Stomach smooth muscle (tissue), 2 donors: Measurements from ENCODE around the gene EXD2.

Source experiments
- H3K27ac ChIP-seq: one replicate; pipeline ENCODE4 v1.7.0; 2013; ENCODE audit warnings: mild to moderate bottlenecking, low read length, inconsistent platforms
- H3K27me3 ChIP-seq, 2 donors: one replicate each; pipeline ENCODE4 v1.7.0; 2013; ENCODE audit warnings: low read length in 2 of 2; ENCODE audit not compliant: insufficient read depth in 2 of 2, control insufficient read depth in 1 of 2
- H3K36me3 ChIP-seq, 2 donors: one replicate each; pipeline ENCODE4 v1.7.0; 2013; ENCODE audit warnings: low read length in 2 of 2; ENCODE audit not compliant: control insufficient read depth in 2 of 2, insufficient read depth in 2 of 2
- H3K4me1 ChIP-seq: one replicate; pipeline ENCODE4 v1.7.0; 2013; ENCODE audit warnings: low read length; ENCODE audit not compliant: control insufficient read depth, insufficient read depth
- H3K4me3 ChIP-seq, 2 donors: one replicate each; pipeline ENCODE4 v1.7.0; 2013; ENCODE audit warnings: low read length in 2 of 2
- H3K9ac ChIP-seq, 2 donors: one replicate each; pipeline ENCODE4 v1.7.0; 2013; ENCODE audit warnings: low read length in 2 of 2, mild to moderate bottlenecking in 1 of 2
- H3K9me3 ChIP-seq, 2 donors: one replicate each; pipeline ENCODE4 v1.7.0; 2013; ENCODE audit warnings: low read length in 2 of 2; ENCODE audit not compliant: control insufficient read depth in 2 of 2
- donor health status: healthy.
- donor health status: Pancreatic carcinoma.

The EXD2 gene

DNA sequence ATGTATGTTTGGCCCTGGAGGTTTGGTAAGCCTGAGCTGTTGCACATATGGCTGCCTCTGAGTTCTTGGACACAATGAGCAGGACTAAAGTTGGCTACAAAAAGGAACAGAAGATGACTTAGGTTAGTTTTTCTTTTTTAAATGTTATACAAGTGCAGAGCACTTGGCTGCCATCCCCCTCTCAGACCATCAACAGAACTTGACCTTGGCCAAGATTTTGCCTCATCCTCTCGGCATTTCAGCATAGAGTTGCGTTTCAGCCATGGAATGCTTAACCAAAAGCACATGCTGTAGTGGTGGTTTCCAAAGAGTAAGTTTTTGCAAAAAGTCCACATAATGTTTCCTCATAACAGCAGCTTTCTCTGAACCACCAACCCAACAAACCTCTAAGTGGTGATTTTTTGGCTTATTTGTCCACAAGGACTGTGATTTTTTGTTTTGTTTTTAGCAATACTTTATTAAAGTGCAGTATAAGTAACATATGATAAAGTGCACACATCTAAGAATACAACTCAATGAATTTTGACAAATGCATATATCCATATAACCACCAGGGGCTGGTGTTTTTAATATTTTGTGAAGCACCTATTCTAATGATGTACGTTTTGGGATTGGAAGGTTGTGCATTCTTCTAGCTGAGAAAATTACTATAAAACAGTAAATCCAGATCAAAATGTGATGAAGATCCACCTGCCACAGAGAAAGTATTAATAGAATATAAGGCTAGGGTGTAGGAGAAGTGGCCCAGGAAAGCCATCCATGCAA is 56.6 kb downstream of the EXD2 start:
- no peaks in the 10 kb centered on the region for H3K27me3 ChIP-seq
- no peak overlapping the region for H3K4me3 ChIP-seq
- H3K9me3 ChIP-seq: no peaks in the 10 kb centered on the region
- H3K27ac ChIP-seq: peak overlapping the region; percentile 25
- peaks cover 4% of the 10 kb centered on the region for H3K4me1 ChIP-seq
- H3K9ac ChIP-seq: no peak overlapping the region
- peaks cover 0 to 2% of the 10 kb centered on the region in 2 donors for H3K36me3 ChIP-seq

DNA sequence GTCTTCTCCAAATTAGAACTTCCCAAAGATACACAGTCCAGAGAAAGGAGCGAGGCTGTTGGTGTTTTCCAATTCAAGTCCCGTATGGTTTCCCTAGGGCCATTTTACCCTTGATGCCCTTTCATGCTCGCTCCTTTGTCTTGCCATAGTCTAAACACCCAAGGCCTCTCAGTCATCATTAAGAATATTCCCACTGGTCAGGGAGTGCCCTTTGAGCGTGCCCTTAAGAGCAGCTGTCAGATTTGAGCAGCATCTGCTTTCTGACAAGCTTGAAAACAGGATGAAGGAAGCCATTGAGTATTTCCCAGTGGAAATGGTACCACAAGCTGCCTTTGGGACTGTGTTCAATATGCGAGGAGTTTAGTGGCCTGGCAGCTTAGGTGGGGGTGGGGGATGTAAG is 58.3 kb downstream of the EXD2 start:
- peaks cover 0 to 2% of the 10 kb centered on the region in 2 donors for H3K36me3 ChIP-seq
- no peak overlapping the region for H3K9ac ChIP-seq
- peaks cover 4% of the 10 kb centered on the region for H3K4me1 ChIP-seq
- H3K4me3 ChIP-seq: no peak overlapping the region
- H3K27ac ChIP-seq: no peak overlapping the region
- no peaks in the 10 kb centered on the region for H3K27me3 ChIP-seq
- H3K9me3 ChIP-seq: no peaks in the 10 kb centered on the region

DNA sequence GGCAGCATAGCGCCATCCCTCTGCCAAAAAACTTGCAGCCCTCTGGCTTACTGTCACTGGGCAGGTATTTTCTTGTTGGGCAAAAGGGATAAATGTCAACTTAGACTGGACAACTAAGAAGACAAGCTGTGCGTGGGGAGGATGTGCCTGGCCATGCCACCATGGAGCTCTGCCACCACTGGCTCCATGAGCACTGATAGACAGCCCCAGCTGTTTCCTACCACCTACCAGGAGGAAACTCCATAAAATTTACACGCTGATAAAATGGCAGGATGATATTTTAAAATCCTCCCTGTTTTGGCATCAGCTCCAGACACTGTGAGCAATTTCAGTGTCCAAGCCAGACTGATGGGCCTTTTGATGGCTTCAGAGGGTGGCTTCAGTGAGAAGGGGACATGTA is 61.6 kb downstream of the EXD2 start:
- H3K27me3 ChIP-seq: peaks cover 2 to 3% of the 10 kb centered on the region in 2 donors
- H3K9ac ChIP-seq: no peak overlapping the region
- H3K27ac ChIP-seq: no peak overlapping the region
- no peak overlapping the region for H3K4me3 ChIP-seq
- no peaks in the 10 kb centered on the region for H3K9me3 ChIP-seq
- no peaks in the 10 kb centered on the region for H3K36me3 ChIP-seq
- H3K4me1 ChIP-seq: no peaks in the 10 kb centered on the region

- H3K9me3 ChIP-seq: no peaks in the 10 kb centered on the region
- peak overlapping the region; percentile 57 to 79 for H3K4me3 ChIP-seq
- H3K9ac ChIP-seq: no peak overlapping the region
- H3K27ac ChIP-seq: no peak overlapping the region
- H3K36me3 ChIP-seq: no peaks in the 10 kb centered on the region
- peaks cover 20 to 43% of the 10 kb centered on the region in 2 donors for H3K27me3 ChIP-seq
- peaks cover 21% of the 10 kb centered on the region for H3K4me1 ChIP-seq
These were observed 67.8 kb downstream of the EXD2 start for GRCh38 chr14:69259168-69259526.

- no peaks in the 10 kb centered on the region for H3K9me3 ChIP-seq
- no peak within 1 kb of the TSS for H3K27ac ChIP-seq
- peaks cover 20 to 43% of the 10 kb centered on the region in 2 donors for H3K27me3 ChIP-seq
These were observed 68.4 kb downstream of the EXD2 start, which contains the start of gene GALNT16 for GRCh38 chr14:69259527-69260189. Gene GALNT16, plus strand, starts transcription at chr14:69260158. Its CDS starts 133 bp downstream, at chr14:69260291.

DNA sequence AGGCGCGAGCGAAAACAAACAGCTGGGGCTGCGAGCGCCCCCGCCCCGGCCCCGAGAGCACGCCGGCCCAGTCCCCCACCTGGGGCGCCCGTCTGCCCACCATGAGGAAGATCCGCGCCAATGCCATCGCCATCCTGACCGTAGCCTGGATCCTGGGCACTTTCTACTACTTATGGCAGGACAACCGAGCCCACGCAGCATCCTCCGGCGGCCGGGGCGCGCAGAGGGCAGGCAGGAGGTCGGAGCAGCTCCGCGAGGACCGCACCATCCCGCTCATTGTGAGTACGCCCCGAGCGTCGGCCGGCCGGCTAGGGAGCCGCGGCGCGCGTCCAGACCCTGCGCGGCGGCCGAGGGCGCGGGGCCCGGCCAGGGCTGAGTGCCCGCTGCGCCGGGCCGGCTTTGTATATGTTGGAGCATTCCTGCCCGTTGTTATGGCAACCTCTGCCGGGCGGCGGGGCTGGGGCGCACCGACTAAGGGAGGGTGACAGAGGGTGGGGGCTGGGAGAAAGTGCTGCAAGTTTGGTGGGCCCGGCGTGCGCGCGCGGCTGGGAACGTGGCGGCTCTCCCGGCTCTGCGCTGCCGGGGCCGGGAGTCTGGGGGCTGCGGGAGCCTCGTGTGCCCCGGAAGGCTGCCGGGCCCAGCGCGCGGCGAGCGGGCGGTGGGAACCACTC is 69.0 kb downstream of the EXD2 start:
- peaks cover 23 to 43% of the 10 kb centered on the region in 2 donors for H3K27me3 ChIP-seq
- H3K27ac ChIP-seq: no peak overlapping the region
- no peaks in the 10 kb centered on the region for H3K36me3 ChIP-seq
- no peaks in the 10 kb centered on the region for H3K9me3 ChIP-seq
- peaks cover 21% of the 10 kb centered on the region for H3K4me1 ChIP-seq
- peak overlapping the region; percentile 52 to 79 for H3K4me3 ChIP-seq
- H3K9ac ChIP-seq: no peak overlapping the region

More at GRCh38 chr14:69259527-69260189, 68.4 kb downstream of the EXD2 start, which contains the start of gene GALNT16:
- Histone ChIP-seq H3K4me1 (peaks cover 21% of the 10 kb centered on the region), H3K4me3 (peak within 1 kb of the TSS; percentile 57 to 79), H3K36me3 (no peaks in the 10 kb centered on the region), H3K9ac (no peak within 1 kb of the TSS)

DNA sequence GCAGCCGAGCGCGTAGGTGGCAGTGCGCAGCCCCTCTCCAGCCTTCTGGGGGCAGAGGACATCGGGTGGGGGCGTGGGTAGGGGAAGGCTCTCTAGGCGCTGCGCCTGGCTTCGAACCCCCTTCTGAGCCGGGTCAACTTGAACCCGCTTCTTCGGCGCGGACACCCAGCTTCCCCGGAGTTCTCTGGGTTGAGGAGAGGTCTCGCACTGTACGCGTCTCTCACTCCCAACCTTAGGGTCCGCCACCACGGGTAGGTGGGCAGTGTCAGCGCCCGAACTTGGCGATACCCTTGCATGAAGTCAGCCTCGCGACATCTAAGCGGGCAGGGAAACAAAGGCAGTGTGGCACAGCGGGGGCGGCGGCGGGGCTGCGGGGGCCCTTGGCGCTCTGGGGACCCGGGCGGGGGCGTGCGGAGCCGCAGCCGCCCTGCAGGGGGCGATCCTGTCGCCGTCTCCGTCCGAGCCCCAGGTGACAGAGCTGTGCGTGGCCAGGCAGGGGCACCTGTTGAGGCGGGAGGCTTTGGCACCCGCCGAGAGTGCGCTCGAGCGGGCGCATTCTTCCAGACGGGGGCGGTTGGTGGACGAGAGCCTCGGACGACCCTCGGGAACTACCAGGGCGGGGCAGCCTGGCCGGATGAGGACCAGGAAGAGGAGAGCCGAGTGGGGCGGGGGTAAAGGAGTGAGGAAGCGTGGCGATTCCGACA is 69.7 kb downstream of the EXD2 start:
- Histone ChIP-seq H3K27ac (no peak overlapping the region), H3K4me3 (peak overlapping the region; percentile 52 to 79), H3K27me3 (peaks cover 20 to 43% of the 10 kb centered on the region in 2 donors), H3K36me3 (no peaks in the 10 kb centered on the region), H3K9ac (no peak overlapping the region), H3K9me3 (no peaks in the 10 kb centered on the region), H3K4me1 (peaks cover 21% of the 10 kb centered on the region)

GRCh38 chr14:69261761-69262331 is 70.5 kb downstream of the EXD2 start:
- no peak overlapping the region for H3K9ac ChIP-seq
- H3K36me3 ChIP-seq: no peaks in the 10 kb centered on the region
- H3K4me1 ChIP-seq: peaks cover 24% of the 10 kb centered on the region
- no peaks in the 10 kb centered on the region for H3K9me3 ChIP-seq
- H3K27me3 ChIP-seq: peaks cover 20 to 43% of the 10 kb centered on the region in 2 donors
- H3K27ac ChIP-seq: no peak overlapping the region
- H3K4me3 ChIP-seq: peak overlapping the region in 1 of 2 donors; percentile 79

- Histone ChIP-seq H3K9me3 (no peaks in the 10 kb centered on the region), H3K36me3 (no peaks in the 10 kb centered on the region), H3K4me3 (no peak overlapping the region), H3K27me3 (peaks cover 20 to 43% of the 10 kb centered on the region in 2 donors), H3K4me1 (peaks cover 24% of the 10 kb centered on the region), H3K27ac (no peak overlapping the region), H3K9ac (no peak overlapping the region)
These were observed 71.2 kb downstream of the EXD2 start for GRCh38 chr14:69262516-69262915.

- Histone ChIP-seq H3K27ac (no peak overlapping the region), H3K9me3 (no peaks in the 10 kb centered on the region), H3K36me3 (no peaks in the 10 kb centered on the region), H3K27me3 (peaks cover 14 to 36% of the 10 kb centered on the region in 2 donors), H3K4me1 (peaks cover 24% of the 10 kb centered on the region), H3K9ac (no peak overlapping the region), H3K4me3 (no peak overlapping the region)
These were observed 72.1 kb downstream of the EXD2 start for GRCh38 chr14:69263364-69263763.
